Mesenchymal stem cell (in vitro differentiated cells and primary cell): Measurements from ENCODE around the gene ROR2.

Experiments
- DNase-seq: peaks from one replicate; pipeline ENCODE4 v3.0.0-alpha.2; 2013
- H2AFZ ChIP-seq: one replicate; pipeline ENCODE4 v1.6.1; 2013; ENCODE audit warnings: low read depth, mild to moderate bottlenecking, control low read depth, inconsistent platforms, low read length, moderate library complexity
- H2AK5ac ChIP-seq: 2 replicates; pipeline ENCODE4 v1.6.1; 2013; ENCODE audit warnings: low read length, moderate library complexity, mild to moderate bottlenecking, inconsistent platforms; ENCODE audit not compliant: severe bottlenecking
- H2BK120ac ChIP-seq: one replicate; pipeline ENCODE4 v1.6.1; 2013; ENCODE audit warnings: low read depth, mild to moderate bottlenecking, inconsistent platforms, low read length, moderate library complexity
- H2BK12ac ChIP-seq, 2 experiments: one replicate each; pipeline ENCODE4 v1.6.1; 2013; ENCODE audit warnings: inconsistent platforms in 2 of 2, low read length in 2 of 2, mild to moderate bottlenecking in 2 of 2, moderate library complexity in 2 of 2, control low read depth in 1 of 2
- H2BK15ac ChIP-seq: one replicate; pipeline ENCODE4 v1.6.1; 2013; ENCODE audit warnings: mild to moderate bottlenecking, low read depth, inconsistent platforms; ENCODE audit not compliant: poor library complexity, severe bottlenecking
- H2BK5ac ChIP-seq: 2 replicates; pipeline ENCODE4 v1.6.1; 2013; ENCODE audit warnings: low read depth, mild to moderate bottlenecking, low read length, control low read depth, inconsistent platforms; ENCODE audit not compliant: poor library complexity, severe bottlenecking
- H3K14ac ChIP-seq, 2 experiments: one replicate each; pipeline ENCODE4 v1.6.1; 2013; ENCODE audit warnings: inconsistent platforms in 2 of 2, low read length in 2 of 2, control low read depth in 1 of 2, mild to moderate bottlenecking in 1 of 2, moderate library complexity in 1 of 2
- H3K18ac ChIP-seq, 2 experiments: one replicate each; pipeline ENCODE4 v1.6.1; 2013; ENCODE audit warnings: inconsistent platforms in 2 of 2, low read length in 2 of 2, control low read depth in 1 of 2, low read depth in 1 of 2, mild to moderate bottlenecking in 1 of 2
- H3K23ac ChIP-seq, 2 experiments: one replicate each; pipeline ENCODE4 v1.6.1; 2013; ENCODE audit warnings: inconsistent platforms in 2 of 2, low read length in 2 of 2, mild to moderate bottlenecking in 2 of 2, moderate library complexity in 2 of 2, control low read depth in 1 of 2
- H3K27ac ChIP-seq: 2 replicates; pipeline ENCODE4 v1.5.1; 2013; ENCODE audit warnings: mild to moderate bottlenecking, moderate library complexity, low read length, control low read depth, inconsistent platforms; ENCODE audit not compliant: poor library complexity, severe bottlenecking
- H3K27me3 ChIP-seq, 2 experiments: 2 replicates each; pipeline versions ENCODE4 v1.6.1 to v1.7.0; 2013; ENCODE audit warnings: low read length in 2 of 2, mild to moderate bottlenecking in 2 of 2, moderate library complexity in 2 of 2, control low read depth in 1 of 2, inconsistent platforms in 1 of 2; ENCODE audit not compliant: control insufficient read depth in 1 of 2, insufficient read depth in 1 of 2
- H3K36me3 ChIP-seq, 2 experiments: 2 replicates each; pipeline versions ENCODE4 v1.6.1 to v1.7.0; 2013; ENCODE audit warnings: low read length in 2 of 2, control low read depth in 1 of 2, inconsistent platforms in 1 of 2, low read depth in 1 of 2, mild to moderate bottlenecking in 1 of 2; ENCODE audit not compliant: insufficient read depth in 2 of 2, control insufficient read depth in 1 of 2
- H3K4ac ChIP-seq, 2 experiments: one replicate each; pipeline ENCODE4 v1.6.1; 2013; ENCODE audit warnings: inconsistent platforms in 2 of 2, low read length in 2 of 2, mild to moderate bottlenecking in 2 of 2, moderate library complexity in 2 of 2, control low read depth in 1 of 2, low read depth in 1 of 2
- H3K4me1 ChIP-seq: 2 replicates; pipeline ENCODE4 v1.6.1; 2013; ENCODE audit warnings: low read depth, low read length, control low read depth; ENCODE audit not compliant: control insufficient read depth, insufficient read depth
- H3K4me2 ChIP-seq: 2 replicates; pipeline ENCODE4 v1.6.1; 2013; ENCODE audit warnings: low read length, mild to moderate bottlenecking, inconsistent platforms; ENCODE audit not compliant: poor library complexity, severe bottlenecking
- H3K4me3 ChIP-seq, 2 experiments: 2 replicates each; pipeline versions ENCODE4 v1.5.1 to v1.7.0; 2013; ENCODE audit warnings: low read length in 2 of 2, mild to moderate bottlenecking in 2 of 2, control low read depth in 1 of 2, low read depth in 1 of 2; ENCODE audit not compliant: insufficient read depth in 1 of 2
- H3K79me1 ChIP-seq: replicated peaks from 2 replicates; pipeline ENCODE4 v1.6.1; 2013; ENCODE audit warnings: mild to moderate bottlenecking, control low read depth, low read length, inconsistent platforms; ENCODE audit not compliant: poor library complexity, severe bottlenecking
- H3K9ac ChIP-seq: 2 replicates; pipeline ENCODE4 v1.7.0; 2013; ENCODE audit warnings: mild to moderate bottlenecking, low read length, moderate library complexity
- H3K9me3 ChIP-seq: 2 replicates; pipeline ENCODE4 v1.7.0; 2013; ENCODE audit warnings: mild to moderate bottlenecking, low read length; ENCODE audit not compliant: control insufficient read depth
- H4K8ac ChIP-seq: one replicate; pipeline ENCODE4 v1.6.1; 2013; ENCODE audit warnings: inconsistent platforms, mild to moderate bottlenecking, low read length, moderate library complexity
- H4K91ac ChIP-seq: one replicate; pipeline ENCODE4 v1.6.1; 2013; ENCODE audit warnings: mild to moderate bottlenecking, low read length, inconsistent platforms
- WGBS: methylation state at CpG from one replicate; pipeline ENCODE4 v1.1.7; 2013; ENCODE audit warnings: mixed read lengths; 5-methylcytosine and 5-hydroxymethylcytosine counted together

Gene ROR2

GRCh38 chr9:91782708-91783214 is 167.3 kb downstream of the ROR2 start:
- Histone ChIP-seq H4K8ac (no peak overlapping the region), H3K4me3 (no peak overlapping the region), H2AFZ (no peak overlapping the region), H3K4me1 (peaks cover 5% of the 10 kb centered on the region), H2BK5ac (no peak overlapping the region), H3K27ac (no peak overlapping the region), H3K79me1 (peaks cover 35% of the 10 kb centered on the region), H4K91ac (no peak overlapping the region), H3K23ac (no peak overlapping the region), H3K27me3 (no peaks in the 10 kb centered on the region), H2BK120ac (no peak overlapping the region), H2BK15ac (no peak overlapping the region), H2AK5ac (no peak overlapping the region), H3K18ac (no peak overlapping the region), H3K9me3 (peaks cover 3% of the 10 kb centered on the region), H3K14ac (no peak overlapping the region), H3K9ac (no peak overlapping the region), H3K36me3 (peaks cover 0 to 10% of the 10 kb centered on the region in 2 experiments), H3K4ac (no peak overlapping the region), H3K4me2 (no peak overlapping the region), H2BK12ac (no peak overlapping the region)
- DNase-seq = no peak
- WGBS = 90% methylated on average over 5 of the region's 5 CpGs

- no peak overlapping the region for H3K18ac ChIP-seq
- H4K8ac ChIP-seq = no peak overlapping the region
- H3K9ac ChIP-seq = no peak overlapping the region
- peaks cover 3% of the 10 kb centered on the region for H3K9me3 ChIP-seq
- H2BK12ac ChIP-seq = no peak overlapping the region
- WGBS = 86% methylated on average over 3 of the region's 3 CpGs
- H3K4me1 ChIP-seq = peaks cover 6% of the 10 kb centered on the region
- H3K4me3 ChIP-seq = no peak overlapping the region
- no peak overlapping the region for H4K91ac ChIP-seq
- no peak overlapping the region for H2BK15ac ChIP-seq
- H3K27ac ChIP-seq = no peak overlapping the region
- no peak overlapping the region for H3K14ac ChIP-seq
- no peak overlapping the region for H2AK5ac ChIP-seq
- H2AFZ ChIP-seq = no peak overlapping the region
- H2BK5ac ChIP-seq = no peak overlapping the region
- H3K4ac ChIP-seq = no peak overlapping the region
- no peak for DNase-seq
- H3K4me2 ChIP-seq = no peak overlapping the region
- no peak overlapping the region for H2BK120ac ChIP-seq
- peaks cover 33% of the 10 kb centered on the region for H3K79me1 ChIP-seq
- no peaks in the 10 kb centered on the region for H3K27me3 ChIP-seq
- H3K23ac ChIP-seq = no peak overlapping the region
- peaks cover 0 to 10% of the 10 kb centered on the region in 2 experiments for H3K36me3 ChIP-seq
Measured at GRCh38 chr9:91781906-91782305, 168.1 kb downstream of the ROR2 start.

GRCh38 chr9:91781116-91781515 is 168.9 kb downstream of the ROR2 start:
- no peak overlapping the region for H3K14ac ChIP-seq
- H3K9me3 ChIP-seq = peaks cover 3% of the 10 kb centered on the region
- DNase-seq = no peak
- no peak overlapping the region for H4K91ac ChIP-seq
- H2BK5ac ChIP-seq = no peak overlapping the region
- no peak overlapping the region for H2BK12ac ChIP-seq
- H4K8ac ChIP-seq = no peak overlapping the region
- H3K4me3 ChIP-seq = no peak overlapping the region
- 91% methylated on average over 9 of the region's 10 CpGs for WGBS
- H3K36me3 ChIP-seq = peaks cover 0 to 10% of the 10 kb centered on the region in 2 experiments
- no peak overlapping the region for H2BK120ac ChIP-seq
- H3K18ac ChIP-seq = no peak overlapping the region
- H3K27me3 ChIP-seq = no peaks in the 10 kb centered on the region
- no peak overlapping the region for H3K4me2 ChIP-seq
- peaks cover 5% of the 10 kb centered on the region for H3K4me1 ChIP-seq
- no peak overlapping the region for H2AFZ ChIP-seq
- peaks cover 30% of the 10 kb centered on the region for H3K79me1 ChIP-seq
- no peak overlapping the region for H3K4ac ChIP-seq
- H3K23ac ChIP-seq = no peak overlapping the region
- H3K27ac ChIP-seq = no peak overlapping the region
- H2AK5ac ChIP-seq = no peak overlapping the region
- H3K9ac ChIP-seq = no peak overlapping the region
- H2BK15ac ChIP-seq = no peak overlapping the region

GRCh38 chr9:91778031-91778430 is 172.0 kb downstream of the ROR2 start:
- Histone ChIP-seq H3K4ac (peak overlapping the region in 1 of 2 experiments; percentile 57), H2AK5ac (no peak overlapping the region), H3K4me3 (no peak overlapping the region), H3K79me1 (peaks cover 27% of the 10 kb centered on the region), H4K91ac (peak overlapping the region; percentile 75), H3K27ac (no peak overlapping the region), H2BK12ac (peak overlapping the region; percentile 13 to 87), H3K9ac (no peak overlapping the region), H3K36me3 (peaks cover 0 to 14% of the 10 kb centered on the region in 2 experiments), H3K23ac (no peak overlapping the region), H4K8ac (peak overlapping the region; percentile 73), H3K14ac (peak overlapping the region in 1 of 2 experiments; percentile 14), H3K4me2 (no peak overlapping the region), H2AFZ (no peak overlapping the region), H2BK5ac (no peak overlapping the region), H3K4me1 (peaks cover 9% of the 10 kb centered on the region), H2BK120ac (no peak overlapping the region), H3K18ac (peak overlapping the region; percentile 68 to 87), H3K9me3 (peaks cover 3% of the 10 kb centered on the region), H2BK15ac (peak overlapping the region; percentile 77), H3K27me3 (no peaks in the 10 kb centered on the region)
- WGBS = 95% methylated on average over 10 of the region's 10 CpGs
- DNase-seq = peak; percentile 33
